Cardiac fibroblast (primary cell): Measurements from ENCODE around the gene IYD.
"Not testable (repeated sequence)": the region's sequence is repeated elsewhere in the genome, so short reads cannot be mapped to it uniquely, and the experiment has no call there.

Experiments
- DNase-seq, 2 donors: peaks; one replicate each; pipeline versions ENCODE4 v3.0.0 to v3.0.0-alpha.2; 2010; ENCODE audit warnings: low read depth in 2 of 2
- H3K4me3 ChIP-seq, 2 donors: replicated peaks in 1 of 2; 1 replicate in 1 of 2; 2 replicates in 1 of 2; pipeline ENCODE4 v1.5.1; 2011; ENCODE audit warnings: low read depth in 2 of 2, low read length in 2 of 2, mild to moderate bottlenecking in 2 of 2, moderate library complexity in 1 of 2
- CTCF ChIP-seq: IDR thresholded peaks from one replicate; pipeline ENCODE4 v1.5.1; 2011; ENCODE audit warnings: low read depth, mild to moderate bottlenecking, low read length, inconsistent platforms

Gene IYD

GRCh38 chr6:150373260-150373701 is 4.5 kb downstream of the IYD start:
- peak; percentile 52 to 88 for DNase-seq
- no peak overlapping the region for H3K4me3 ChIP-seq
- TF ChIP-seq CTCF = no peak

GRCh38 chr6:150374346-150374745 is 5.5 kb downstream of the IYD start:
- H3K4me3 ChIP-seq, DNase-seq: not testable (repeated sequence)

GRCh38 chr6:150377211-150377781 is 8.5 kb downstream of the IYD start:
- peak in 1 of 2 donors; percentile 38 for DNase-seq
- no peak for TF ChIP-seq CTCF
- H3K4me3 ChIP-seq = no peak overlapping the region

GRCh38 chr6:150380256-150380655 is 11.4 kb downstream of the IYD start:
- peak in 1 of 2 donors; percentile 52 for DNase-seq
- TF ChIP-seq CTCF = no peak
- H3K4me3 ChIP-seq = no peak overlapping the region

GRCh38 chr6:150382171-150382570 is 13.4 kb downstream of the IYD start:
- H3K4me3 ChIP-seq = no peak overlapping the region
- DNase-seq = no peak
- no peak for TF ChIP-seq CTCF

GRCh38 chr6:150391414-150391813 is 22.6 kb downstream of the IYD start:
- H3K4me3 ChIP-seq = no peak overlapping the region
- no peak for DNase-seq
- TF ChIP-seq CTCF = no peak

- H3K4me3 ChIP-seq = no peak overlapping the region
- no peak for TF ChIP-seq CTCF
- DNase-seq = peak; percentile 31 to 32
Measured at GRCh38 chr6:150391890-150392289, 23.1 kb downstream of the IYD start.
